ENCODE data around the gene TNFRSF4.

DNA sequence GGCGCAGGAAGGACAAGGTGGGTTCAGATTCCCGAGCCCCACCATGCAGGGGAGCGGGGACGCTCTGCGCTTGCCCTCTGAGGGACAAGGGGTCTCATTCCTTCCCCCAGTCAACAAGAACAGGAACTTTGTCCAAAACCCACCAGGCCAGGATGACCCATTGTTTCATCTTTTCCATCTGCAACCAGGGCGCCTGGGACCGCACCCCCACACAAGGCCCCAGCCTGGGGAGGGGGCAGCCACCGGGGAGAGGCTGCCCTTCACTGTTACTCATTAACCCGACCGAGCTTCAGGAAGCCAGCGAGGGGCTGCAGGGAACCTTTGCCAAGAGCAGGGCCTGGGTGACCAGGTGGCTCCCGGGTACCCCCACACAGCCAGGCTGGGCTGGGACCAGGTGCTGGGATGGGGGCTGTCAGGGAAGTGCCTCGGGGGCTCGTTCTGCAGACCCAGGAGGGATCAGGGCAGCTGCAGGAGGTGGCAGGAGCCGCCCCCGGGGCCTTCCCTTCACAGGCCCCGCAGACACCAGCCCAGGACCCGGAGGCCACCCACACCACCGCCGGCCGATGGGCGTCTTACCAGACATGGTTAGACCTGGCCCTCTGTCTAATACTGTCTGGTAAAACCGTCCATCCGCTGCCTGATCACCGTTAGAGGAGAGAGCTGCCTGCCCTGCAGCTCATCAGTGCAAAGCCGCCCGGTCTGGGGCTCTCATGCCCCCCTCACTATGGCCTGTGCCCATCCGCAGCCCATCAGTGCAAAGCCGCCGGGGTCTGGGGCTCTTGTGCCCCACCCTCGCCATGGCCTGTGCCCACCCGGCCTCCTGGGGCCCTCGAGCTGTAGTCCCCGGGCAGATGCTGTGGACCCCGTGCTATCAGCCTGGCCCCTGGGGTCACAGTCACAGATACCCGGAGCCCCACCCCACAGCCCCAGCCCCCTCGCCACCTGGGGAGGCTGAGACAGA is 45.2 kb downstream of the TNFRSF4 start:
- TF ChIP-seq, protein P1, sequence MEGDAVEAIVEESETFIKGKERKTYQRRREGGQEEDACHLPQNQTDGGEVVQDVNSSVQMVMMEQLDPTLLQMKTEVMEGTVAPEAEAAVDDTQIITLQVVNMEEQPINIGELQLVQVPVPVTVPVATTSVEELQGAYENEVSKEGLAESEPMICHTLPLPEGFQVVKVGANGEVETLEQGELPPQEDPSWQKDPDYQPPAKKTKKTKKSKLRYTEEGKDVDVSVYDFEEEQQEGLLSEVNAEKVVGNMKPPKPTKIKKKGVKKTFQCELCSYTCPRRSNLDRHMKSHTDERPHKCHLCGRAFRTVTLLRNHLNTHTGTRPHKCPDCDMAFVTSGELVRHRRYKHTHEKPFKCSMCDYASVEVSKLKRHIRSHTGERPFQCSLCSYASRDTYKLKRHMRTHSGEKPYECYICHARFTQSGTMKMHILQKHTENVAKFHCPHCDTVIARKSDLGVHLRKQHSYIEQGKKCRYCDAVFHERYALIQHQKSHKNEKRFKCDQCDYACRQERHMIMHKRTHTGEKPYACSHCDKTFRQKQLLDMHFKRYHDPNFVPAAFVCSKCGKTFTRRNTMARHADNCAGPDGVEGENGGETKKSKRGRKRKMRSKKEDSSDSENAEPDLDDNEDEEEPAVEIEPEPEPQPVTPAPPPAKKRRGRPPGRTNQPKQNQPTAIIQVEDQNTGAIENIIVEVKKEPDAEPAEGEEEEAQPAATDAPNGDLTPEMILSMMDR (IDR thresholded peaks at IDR 0.05; ENCODE audit: insufficient read depth, low read length): no peak
- TF ChIP-seq, protein P2, sequence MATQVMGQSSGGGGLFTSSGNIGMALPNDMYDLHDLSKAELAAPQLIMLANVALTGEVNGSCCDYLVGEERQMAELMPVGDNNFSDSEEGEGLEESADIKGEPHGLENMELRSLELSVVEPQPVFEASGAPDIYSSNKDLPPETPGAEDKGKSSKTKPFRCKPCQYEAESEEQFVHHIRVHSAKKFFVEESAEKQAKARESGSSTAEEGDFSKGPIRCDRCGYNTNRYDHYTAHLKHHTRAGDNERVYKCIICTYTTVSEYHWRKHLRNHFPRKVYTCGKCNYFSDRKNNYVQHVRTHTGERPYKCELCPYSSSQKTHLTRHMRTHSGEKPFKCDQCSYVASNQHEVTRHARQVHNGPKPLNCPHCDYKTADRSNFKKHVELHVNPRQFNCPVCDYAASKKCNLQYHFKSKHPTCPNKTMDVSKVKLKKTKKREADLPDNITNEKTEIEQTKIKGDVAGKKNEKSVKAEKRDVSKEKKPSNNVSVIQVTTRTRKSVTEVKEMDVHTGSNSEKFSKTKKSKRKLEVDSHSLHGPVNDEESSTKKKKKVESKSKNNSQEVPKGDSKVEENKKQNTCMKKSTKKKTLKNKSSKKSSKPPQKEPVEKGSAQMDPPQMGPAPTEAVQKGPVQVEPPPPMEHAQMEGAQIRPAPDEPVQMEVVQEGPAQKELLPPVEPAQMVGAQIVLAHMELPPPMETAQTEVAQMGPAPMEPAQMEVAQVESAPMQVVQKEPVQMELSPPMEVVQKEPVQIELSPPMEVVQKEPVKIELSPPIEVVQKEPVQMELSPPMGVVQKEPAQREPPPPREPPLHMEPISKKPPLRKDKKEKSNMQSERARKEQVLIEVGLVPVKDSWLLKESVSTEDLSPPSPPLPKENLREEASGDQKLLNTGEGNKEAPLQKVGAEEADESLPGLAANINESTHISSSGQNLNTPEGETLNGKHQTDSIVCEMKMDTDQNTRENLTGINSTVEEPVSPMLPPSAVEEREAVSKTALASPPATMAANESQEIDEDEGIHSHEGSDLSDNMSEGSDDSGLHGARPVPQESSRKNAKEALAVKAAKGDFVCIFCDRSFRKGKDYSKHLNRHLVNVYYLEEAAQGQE (IDR thresholded peaks at IDR 0.05; ENCODE audit: insufficient replicate concordance, low read depth): no peak
- TF ChIP-seq SPI1 (IDR thresholded peaks at IDR 0.05; ENCODE audit: borderline replicate concordance, low read depth): no peak

Measured in HL-60 (cell line).